HEK293 (cell line): ENCODE data around the gene PCID2.

Experiments used
- GLI2 ChIP-seq: fragments of 450-650 bp; formaldehyde crosslinking; IDR thresholded peaks from 2 replicates; pipeline ENCODE4; 2017; ENCODE audit warnings: missing biosample characterization, missing genetic modification characterization, low read depth, borderline replicate concordance
- HOXA7 ChIP-seq: sonication (generic); formaldehyde crosslinking; IDR thresholded peaks from 2 replicates; pipeline ENCODE4 v1.8.1; 2022; ENCODE audit warnings: missing genetic modification reagents, borderline replicate concordance
- HOXC10 ChIP-seq: sonication (generic); formaldehyde crosslinking; IDR thresholded peaks from 2 replicates; pipeline ENCODE4 v1.8.1; 2023; ENCODE audit warnings: mild to moderate bottlenecking, missing genetic modification reagents
- KLF10 ChIP-seq: fragments of 450-650 bp; IDR thresholded peaks from 2 replicates; pipeline ENCODE4 v1.5.1; 2018; ENCODE audit warnings: missing biosample characterization, mild to moderate bottlenecking, missing genetic modification characterization
- KLF9 ChIP-seq: fragments of 450-650 bp; formaldehyde crosslinking; IDR thresholded peaks from 2 replicates; pipeline ENCODE4 v1.5.1; 2016; ENCODE audit warnings: missing biosample characterization, missing genetic modification characterization, low read depth
- SETDB1 ChIP-seq: IDR thresholded peaks from one replicate; pipeline ENCODE4 v1.6.1; 2017; ENCODE audit warnings: mild to moderate bottlenecking, low read length, moderate library complexity, mixed read lengths; ENCODE audit not compliant: insufficient read length
- SP3 ChIP-seq: fragments of 450-650 bp; formaldehyde crosslinking; IDR thresholded peaks from 2 replicates; pipeline ENCODE4 v1.5.1; 2016; ENCODE audit warnings: missing biosample characterization, missing genetic modification characterization
- SP7 ChIP-seq: fragments of 450-650 bp; formaldehyde crosslinking; IDR thresholded peaks from 2 replicates; pipeline ENCODE4 v1.5.1; 2016; ENCODE audit warnings: missing biosample characterization, missing genetic modification characterization
- TRIM28 ChIP-seq: IDR thresholded peaks from 2 replicates; pipeline ENCODE4 v1.6.1; 2011; ENCODE audit warnings: low read length, control low read depth, borderline replicate concordance
- ZBTB17 ChIP-seq: fragments of 450-650 bp; formaldehyde crosslinking; IDR thresholded peaks from 2 replicates; pipeline ENCODE4 v1.5.1; 2016; ENCODE audit warnings: missing biosample characterization, missing genetic modification characterization
- ZBTB20 ChIP-seq: fragments of 450-650 bp; formaldehyde crosslinking; IDR thresholded peaks from 2 replicates; pipeline ENCODE4 v1.5.1; 2016; ENCODE audit warnings: missing biosample characterization, missing genetic modification characterization
- ZFP3 ChIP-seq: fragments of 450-650 bp; formaldehyde crosslinking; IDR thresholded peaks from 2 replicates; pipeline ENCODE4 v1.5.1; 2016; ENCODE audit warnings: low read depth, missing biosample characterization, missing genetic modification characterization
- ZNF2 ChIP-seq: fragments of 450-650 bp; formaldehyde crosslinking; IDR thresholded peaks from 2 replicates; pipeline ENCODE4 v1.5.1; 2016; ENCODE audit warnings: missing biosample characterization, missing genetic modification characterization
- ZNF223 ChIP-seq: fragments of 450-650 bp; formaldehyde crosslinking; IDR thresholded peaks from 2 replicates; pipeline ENCODE4 v1.5.1; 2016; ENCODE audit warnings: missing biosample characterization, missing genetic modification characterization
- ZNF311 ChIP-seq: fragments of 450-650 bp; formaldehyde crosslinking; IDR thresholded peaks from 2 replicates; pipeline ENCODE4 v1.5.1; 2017; ENCODE audit warnings: missing biosample characterization, missing genetic modification characterization, borderline replicate concordance
- ZNF350 ChIP-seq: fragments of 450-650 bp; formaldehyde crosslinking; IDR thresholded peaks from 2 replicates; pipeline ENCODE4 v1.5.0; 2017; ENCODE audit warnings: missing biosample characterization, mild to moderate bottlenecking, missing genetic modification characterization
- ZNF354C ChIP-seq: fragments of 450-650 bp; formaldehyde crosslinking; IDR thresholded peaks from 2 replicates; pipeline ENCODE4 v1.5.1; 2016; ENCODE audit warnings: missing biosample characterization, missing genetic modification characterization, low read depth, borderline replicate concordance
- ZNF394 ChIP-seq: fragments of 450-650 bp; formaldehyde crosslinking; IDR thresholded peaks from 2 replicates; pipeline ENCODE4 v1.5.1; 2016; ENCODE audit warnings: missing biosample characterization, missing genetic modification characterization, mild to moderate bottlenecking, moderate library complexity, borderline replicate concordance
- ZNF416 ChIP-seq: fragments of 450-650 bp; formaldehyde crosslinking; IDR thresholded peaks from 2 replicates; pipeline ENCODE4 v1.5.1; 2016; ENCODE audit warnings: missing biosample characterization, missing genetic modification characterization
- ZNF423 ChIP-seq: fragments of 450-650 bp; formaldehyde crosslinking; IDR thresholded peaks from 2 replicates; pipeline ENCODE4 v1.5.1; 2016; ENCODE audit warnings: missing biosample characterization, missing genetic modification characterization
- ZNF426 ChIP-seq: fragments of 450-650 bp; formaldehyde crosslinking; IDR thresholded peaks from 2 replicates; pipeline ENCODE4 v1.5.1; 2017; ENCODE audit warnings: missing biosample characterization, missing genetic modification characterization, mild to moderate bottlenecking, inconsistent platforms, moderate library complexity
- ZNF433 ChIP-seq: fragments of 450-650 bp; formaldehyde crosslinking; IDR thresholded peaks from 2 replicates; pipeline ENCODE4 v1.5.1; 2016; ENCODE audit warnings: missing biosample characterization, missing genetic modification characterization, low read depth
- ZNF560 ChIP-seq: fragments of 450-650 bp; formaldehyde crosslinking; IDR thresholded peaks from 2 replicates; pipeline ENCODE4 v1.5.1; 2017; ENCODE audit warnings: missing biosample characterization, missing genetic modification characterization, borderline replicate concordance
- ZSCAN16 ChIP-seq: fragments of 450-650 bp; formaldehyde crosslinking; IDR thresholded peaks from 2 replicates; pipeline ENCODE4 v1.5.1; 2016; ENCODE audit warnings: missing biosample characterization, missing genetic modification characterization
- ZXDB ChIP-seq: fragments of 450-650 bp; formaldehyde crosslinking; IDR thresholded peaks from 2 replicates; pipeline ENCODE4 v1.5.1; 2016; ENCODE audit warnings: missing biosample characterization, missing genetic modification characterization
- TF ChIP-seq, protein P1 (sequence below): fragments of 450-650 bp; formaldehyde crosslinking; IDR thresholded peaks from 2 replicates; pipeline ENCODE4 v1.5.1; 2016; ENCODE audit warnings: missing biosample characterization, missing genetic modification characterization
- TF ChIP-seq, protein P2 (sequence below): fragments of 450-650 bp; formaldehyde crosslinking; IDR thresholded peaks from 2 replicates; pipeline ENCODE4 v1.5.1; 2017; ENCODE audit warnings: missing biosample characterization, mild to moderate bottlenecking, missing genetic modification characterization, moderate library complexity
- TF ChIP-seq, protein P3 (sequence below): fragments of 450-650 bp; formaldehyde crosslinking; IDR thresholded peaks from 2 replicates; pipeline ENCODE4 v1.5.1; 2016; ENCODE audit warnings: missing biosample characterization, missing genetic modification characterization
- TF ChIP-seq, protein P4 (sequence below): fragments of 450-650 bp; formaldehyde crosslinking; IDR thresholded peaks from 2 replicates; pipeline ENCODE4 v1.5.1; 2016; ENCODE audit warnings: missing biosample characterization, missing genetic modification characterization
- TF ChIP-seq, protein P5 (sequence below): fragments of 450-650 bp; IDR thresholded peaks from 2 replicates; pipeline ENCODE4 v1.5.1; 2018; ENCODE audit warnings: missing biosample characterization, mild to moderate bottlenecking, missing genetic modification characterization
- TF ChIP-seq, protein P6 (sequence below): sonication (generic); formaldehyde crosslinking; IDR thresholded peaks from 2 replicates; pipeline ENCODE4 v1.8.1; 2022; ENCODE audit warnings: mild to moderate bottlenecking, moderate library complexity, missing genetic modification reagents

The PCID2 gene

DNA sequence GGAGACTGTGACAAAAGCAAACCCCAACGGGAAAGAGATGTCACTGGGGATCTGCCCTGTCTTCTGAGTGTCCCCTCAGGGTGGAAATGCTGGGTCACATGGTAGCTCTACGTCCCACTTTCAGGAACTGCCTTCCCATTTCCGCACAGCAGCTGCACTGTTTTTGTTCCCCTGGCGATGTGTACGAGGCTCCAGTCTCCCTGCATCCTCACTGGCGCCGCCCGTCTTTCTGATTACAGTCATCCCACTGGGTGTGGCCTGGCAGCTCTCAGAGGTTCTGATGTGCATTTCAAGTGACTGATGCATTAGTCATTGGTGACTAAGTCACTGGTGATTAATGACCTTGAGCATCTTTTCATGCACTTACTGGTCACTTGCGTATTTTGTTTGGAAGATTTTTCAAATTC, 21.2 kb downstream of the PCID2 start (continued):
- TF ChIP-seq, protein P1, sequence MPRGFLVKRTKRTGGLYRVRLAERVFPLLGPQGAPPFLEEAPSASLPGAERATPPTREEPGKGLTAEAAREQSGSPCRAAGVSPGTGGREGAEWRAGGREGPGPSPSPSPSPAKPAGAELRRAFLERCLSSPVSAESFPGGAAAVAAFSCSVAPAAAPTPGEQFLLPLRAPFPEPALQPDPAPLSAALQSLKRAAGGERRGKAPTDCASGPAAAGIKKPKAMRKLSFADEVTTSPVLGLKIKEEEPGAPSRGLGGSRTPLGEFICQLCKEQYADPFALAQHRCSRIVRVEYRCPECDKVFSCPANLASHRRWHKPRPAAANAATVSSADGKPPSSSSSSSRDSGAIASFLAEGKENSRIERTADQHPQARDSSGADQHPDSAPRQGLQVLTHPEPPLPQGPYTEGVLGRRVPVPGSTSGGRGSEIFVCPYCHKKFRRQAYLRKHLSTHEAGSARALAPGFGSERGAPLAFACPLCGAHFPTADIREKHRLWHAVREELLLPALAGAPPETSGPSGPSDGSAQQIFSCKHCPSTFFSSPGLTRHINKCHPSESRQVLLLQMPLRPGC (tag by site-specific recombination), result no peak
- TF ChIP-seq, protein P2, sequence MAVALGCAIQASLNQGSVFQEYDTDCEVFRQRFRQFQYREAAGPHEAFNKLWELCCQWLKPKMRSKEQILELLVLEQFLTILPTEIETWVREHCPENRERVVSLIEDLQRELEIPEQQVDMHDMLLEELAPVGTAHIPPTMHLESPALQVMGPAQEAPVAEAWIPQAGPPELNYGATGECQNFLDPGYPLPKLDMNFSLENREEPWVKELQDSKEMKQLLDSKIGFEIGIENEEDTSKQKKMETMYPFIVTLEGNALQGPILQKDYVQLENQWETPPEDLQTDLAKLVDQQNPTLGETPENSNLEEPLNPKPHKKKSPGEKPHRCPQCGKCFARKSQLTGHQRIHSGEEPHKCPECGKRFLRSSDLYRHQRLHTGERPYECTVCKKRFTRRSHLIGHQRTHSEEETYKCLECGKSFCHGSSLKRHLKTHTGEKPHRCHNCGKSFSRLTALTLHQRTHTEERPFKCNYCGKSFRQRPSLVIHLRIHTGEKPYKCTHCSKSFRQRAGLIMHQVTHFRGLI (tag by site-specific recombination), result no peak
- TF ChIP-seq ZBTB17 (0 out of 2 replicates have a peak, but pooled peaks have one; percentile 16), ZNF433 (no peak), HOXC10 (CRISPR knock-in tag) (no peak), HOXA7 (CRISPR knock-in tag) (no peak), ZXDB (no peak), TRIM28 (no peak), ZNF350 (tag by site-specific recombination) (no peak), ZBTB20 (tag by site-specific recombination) (no peak), ZNF311 (tag by site-specific recombination) (no peak), ZNF223 (tag by site-specific recombination) (no peak), ZNF416 (tag by site-specific recombination) (no peak), ZFP3 (tag by site-specific recombination) (no peak), KLF10 (peak; percentile 41; the same call in 1 of the 2 replicates), SETDB1 (no peak), KLF9 (tag by site-specific recombination) (peak; percentile 61), SP7 (tag by site-specific recombination) (peak; percentile 81), ZSCAN16 (tag by site-specific recombination) (no peak), GLI2 (tag by site-specific recombination) (no peak), SP3 (tag by site-specific recombination) (no peak), ZNF2 (tag by site-specific recombination) (no peak), ZNF560 (tag by site-specific recombination) (no peak), ZNF423 (tag by site-specific recombination) (no peak), ZNF394 (tag by site-specific recombination) (peak; percentile 28; the same call in 1 of the 2 replicates), ZNF426 (tag by site-specific recombination) (no peak), ZNF354C (tag by site-specific recombination) (no peak)
- TF ChIP-seq, protein P3, sequence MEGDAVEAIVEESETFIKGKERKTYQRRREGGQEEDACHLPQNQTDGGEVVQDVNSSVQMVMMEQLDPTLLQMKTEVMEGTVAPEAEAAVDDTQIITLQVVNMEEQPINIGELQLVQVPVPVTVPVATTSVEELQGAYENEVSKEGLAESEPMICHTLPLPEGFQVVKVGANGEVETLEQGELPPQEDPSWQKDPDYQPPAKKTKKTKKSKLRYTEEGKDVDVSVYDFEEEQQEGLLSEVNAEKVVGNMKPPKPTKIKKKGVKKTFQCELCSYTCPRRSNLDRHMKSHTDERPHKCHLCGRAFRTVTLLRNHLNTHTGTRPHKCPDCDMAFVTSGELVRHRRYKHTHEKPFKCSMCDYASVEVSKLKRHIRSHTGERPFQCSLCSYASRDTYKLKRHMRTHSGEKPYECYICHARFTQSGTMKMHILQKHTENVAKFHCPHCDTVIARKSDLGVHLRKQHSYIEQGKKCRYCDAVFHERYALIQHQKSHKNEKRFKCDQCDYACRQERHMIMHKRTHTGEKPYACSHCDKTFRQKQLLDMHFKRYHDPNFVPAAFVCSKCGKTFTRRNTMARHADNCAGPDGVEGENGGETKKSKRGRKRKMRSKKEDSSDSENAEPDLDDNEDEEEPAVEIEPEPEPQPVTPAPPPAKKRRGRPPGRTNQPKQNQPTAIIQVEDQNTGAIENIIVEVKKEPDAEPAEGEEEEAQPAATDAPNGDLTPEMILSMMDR (tag by site-specific recombination), result no peak
- TF ChIP-seq, protein P4, sequence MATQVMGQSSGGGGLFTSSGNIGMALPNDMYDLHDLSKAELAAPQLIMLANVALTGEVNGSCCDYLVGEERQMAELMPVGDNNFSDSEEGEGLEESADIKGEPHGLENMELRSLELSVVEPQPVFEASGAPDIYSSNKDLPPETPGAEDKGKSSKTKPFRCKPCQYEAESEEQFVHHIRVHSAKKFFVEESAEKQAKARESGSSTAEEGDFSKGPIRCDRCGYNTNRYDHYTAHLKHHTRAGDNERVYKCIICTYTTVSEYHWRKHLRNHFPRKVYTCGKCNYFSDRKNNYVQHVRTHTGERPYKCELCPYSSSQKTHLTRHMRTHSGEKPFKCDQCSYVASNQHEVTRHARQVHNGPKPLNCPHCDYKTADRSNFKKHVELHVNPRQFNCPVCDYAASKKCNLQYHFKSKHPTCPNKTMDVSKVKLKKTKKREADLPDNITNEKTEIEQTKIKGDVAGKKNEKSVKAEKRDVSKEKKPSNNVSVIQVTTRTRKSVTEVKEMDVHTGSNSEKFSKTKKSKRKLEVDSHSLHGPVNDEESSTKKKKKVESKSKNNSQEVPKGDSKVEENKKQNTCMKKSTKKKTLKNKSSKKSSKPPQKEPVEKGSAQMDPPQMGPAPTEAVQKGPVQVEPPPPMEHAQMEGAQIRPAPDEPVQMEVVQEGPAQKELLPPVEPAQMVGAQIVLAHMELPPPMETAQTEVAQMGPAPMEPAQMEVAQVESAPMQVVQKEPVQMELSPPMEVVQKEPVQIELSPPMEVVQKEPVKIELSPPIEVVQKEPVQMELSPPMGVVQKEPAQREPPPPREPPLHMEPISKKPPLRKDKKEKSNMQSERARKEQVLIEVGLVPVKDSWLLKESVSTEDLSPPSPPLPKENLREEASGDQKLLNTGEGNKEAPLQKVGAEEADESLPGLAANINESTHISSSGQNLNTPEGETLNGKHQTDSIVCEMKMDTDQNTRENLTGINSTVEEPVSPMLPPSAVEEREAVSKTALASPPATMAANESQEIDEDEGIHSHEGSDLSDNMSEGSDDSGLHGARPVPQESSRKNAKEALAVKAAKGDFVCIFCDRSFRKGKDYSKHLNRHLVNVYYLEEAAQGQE, result no peak
- TF ChIP-seq, protein P5, sequence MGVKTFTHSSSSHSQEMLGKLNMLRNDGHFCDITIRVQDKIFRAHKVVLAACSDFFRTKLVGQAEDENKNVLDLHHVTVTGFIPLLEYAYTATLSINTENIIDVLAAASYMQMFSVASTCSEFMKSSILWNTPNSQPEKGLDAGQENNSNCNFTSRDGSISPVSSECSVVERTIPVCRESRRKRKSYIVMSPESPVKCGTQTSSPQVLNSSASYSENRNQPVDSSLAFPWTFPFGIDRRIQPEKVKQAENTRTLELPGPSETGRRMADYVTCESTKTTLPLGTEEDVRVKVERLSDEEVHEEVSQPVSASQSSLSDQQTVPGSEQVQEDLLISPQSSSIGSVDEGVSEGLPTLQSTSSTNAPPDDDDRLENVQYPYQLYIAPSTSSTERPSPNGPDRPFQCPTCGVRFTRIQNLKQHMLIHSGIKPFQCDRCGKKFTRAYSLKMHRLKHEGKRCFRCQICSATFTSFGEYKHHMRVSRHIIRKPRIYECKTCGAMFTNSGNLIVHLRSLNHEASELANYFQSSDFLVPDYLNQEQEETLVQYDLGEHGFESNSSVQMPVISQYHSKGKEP, result 0 out of 2 replicates have a peak, but pooled peaks have one; percentile 36
- TF ChIP-seq, protein P6, sequence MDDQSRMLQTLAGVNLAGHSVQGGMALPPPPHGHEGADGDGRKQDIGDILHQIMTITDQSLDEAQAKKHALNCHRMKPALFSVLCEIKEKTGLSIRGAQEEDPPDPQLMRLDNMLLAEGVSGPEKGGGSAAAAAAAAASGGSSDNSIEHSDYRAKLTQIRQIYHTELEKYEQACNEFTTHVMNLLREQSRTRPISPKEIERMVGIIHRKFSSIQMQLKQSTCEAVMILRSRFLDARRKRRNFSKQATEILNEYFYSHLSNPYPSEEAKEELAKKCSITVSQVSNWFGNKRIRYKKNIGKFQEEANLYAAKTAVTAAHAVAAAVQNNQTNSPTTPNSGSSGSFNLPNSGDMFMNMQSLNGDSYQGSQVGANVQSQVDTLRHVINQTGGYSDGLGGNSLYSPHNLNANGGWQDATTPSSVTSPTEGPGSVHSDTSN (CRISPR knock-in tag), result no peak
